CD4-positive, alpha-beta T cell (primary cell): ENCODE results near the gene STAC2. TPM values are rescaled to one million over a fixed set of nuclear protein-coding genes. Genes with fewer than 3 reads are reported as not detected.

Experiments
- ATAC-seq: fragments of 200-7000 bp; cut with Tn5 transposase; one replicate; pipeline ENCODE4 v1.10.0; 2022; ENCODE audit warnings: mild to moderate bottlenecking; ENCODE audit not compliant: poor library complexity
- CTCF ChIA-PET: fragments of 350-600 bp; sonication (Branson Sonifier 250); formaldehyde crosslinking; loops from one replicate; lab custom pipeline; 2021; ENCODE audit warnings: antibody characterized with exemption, inconsistent platforms; lab: Charles Lee
- POLR2A ChIA-PET: fragments of 350-600 bp; sonication (Branson Sonifier 250); formaldehyde crosslinking; loops from one replicate; lab custom pipeline; 2021; ENCODE audit warnings: antibody characterized with exemption, inconsistent platforms; lab: Charles Lee
- DNase-seq, 14 experiments: peaks; one replicate each; pipeline ENCODE4 v3.0.0-alpha.2; 2013 to 2020; ENCODE audit warnings: mixed read lengths in 2 of 14
- H3K27ac ChIP-seq, 2 donors: one replicate each; pipeline versions ENCODE4 v1.5.1 to v1.7.0; 2013; ENCODE audit warnings: low read length in 2 of 2, low read depth in 1 of 2, mild to moderate bottlenecking in 1 of 2
- H3K27me3 ChIP-seq, 2 experiments: 1 replicate in 1 of 2; 2 replicates in 1 of 2; pipeline versions ENCODE4 v1.6.1 to v1.7.0; 2013; ENCODE audit warnings: low read length in 2 of 2, control low read depth in 1 of 2, mild to moderate bottlenecking in 1 of 2, moderate library complexity in 1 of 2; ENCODE audit not compliant: insufficient read depth in 2 of 2, control insufficient read depth in 1 of 2
- H3K36me3 ChIP-seq: one replicate; pipeline ENCODE4 v1.6.1; 2013; ENCODE audit warnings: low read length, control low read depth; ENCODE audit not compliant: insufficient read depth
- H3K4me1 ChIP-seq: one replicate; pipeline ENCODE4 v1.6.1; 2013; ENCODE audit warnings: low read length, control low read depth; ENCODE audit not compliant: insufficient read depth
- H3K4me3 ChIP-seq: one replicate; pipeline ENCODE4 v1.5.1; 2013; ENCODE audit warnings: mild to moderate bottlenecking, low read length, moderate library complexity
- H3K9me3 ChIP-seq, 2 experiments: 1 replicate in 1 of 2; 2 replicates in 1 of 2; pipeline versions ENCODE4 v1.6.1 to v1.7.0; 2013; ENCODE audit warnings: low read length in 2 of 2, mild to moderate bottlenecking in 2 of 2, control low read depth in 1 of 2, moderate library complexity in 1 of 2; ENCODE audit not compliant: control insufficient read depth in 1 of 2, insufficient read depth in 1 of 2
- H3K27ac Mint-ChIP-seq: one replicate; pipeline ENCODE4 v1.8.0; 2020; ENCODE audit warnings: mixed read lengths
- H3K27me3 Mint-ChIP-seq: one replicate; pipeline ENCODE4 v1.8.0; 2021; ENCODE audit warnings: mixed read lengths
- H3K36me3 Mint-ChIP-seq: one replicate; pipeline ENCODE4 v1.8.0; 2021; ENCODE audit warnings: low read depth, mixed read lengths
- H3K4me1 Mint-ChIP-seq: one replicate; pipeline ENCODE4 v1.8.0; 2021; ENCODE audit warnings: low read depth, mixed read lengths
- H3K4me3 Mint-ChIP-seq: one replicate; pipeline ENCODE4 v1.8.0; 2020; ENCODE audit warnings: mild to moderate bottlenecking, mixed read lengths
- H3K9me3 Mint-ChIP-seq: one replicate; pipeline ENCODE4 v1.8.0; 2020; ENCODE audit warnings: mixed read lengths
- intact Hi-C, 2 experiments: fragments of 100-400 bp; cut with DNase I in 1 of 2; cut with micrococcal nuclease in 1 of 2; formaldehyde crosslinking; loops; one replicate each; pipeline versions ENCODE4 v1.15.1 to v1.9.0; 2023 to 2025; cut with DNase I, micrococcal nuclease
- total RNA-seq, 174 experiments: library from RNA in 2 of 174; stranded (reverse) in 2 of 174; gene quantifications; one replicate each; pipeline ENCODE4 v1.2.3 and lab custom pipeline; 2021 to 2026
- TF ChIP-seq, protein P1 (sequence below): fragments of 200-600 bp; IDR thresholded peaks from one replicate; pipeline ENCODE4 v1.8.0; 2022; ENCODE audit warnings: antibody characterized with exemption, mild to moderate bottlenecking

The STAC2 gene
- total RNA-seq, 2 experiments from 2014 or later = not detected

DNA sequence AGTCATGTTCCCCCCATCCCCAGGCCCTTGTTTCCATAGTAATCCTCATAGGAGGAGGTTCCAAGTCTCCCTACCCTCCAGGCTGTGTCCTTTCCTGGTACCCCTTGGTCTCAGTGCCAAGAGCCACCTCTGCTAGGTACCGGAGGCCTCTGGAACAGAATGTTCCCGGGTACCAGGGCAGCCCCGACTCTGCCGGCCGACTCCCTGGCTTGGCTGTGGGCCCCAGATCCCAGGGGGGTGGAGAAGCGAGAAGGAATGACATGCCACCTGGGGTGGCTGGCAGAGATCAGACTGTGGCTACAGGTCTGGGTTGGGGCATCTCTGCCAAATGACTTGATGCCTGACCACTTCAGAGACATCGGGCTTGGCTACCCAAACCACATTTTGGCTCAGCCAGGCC is 3.6 kb downstream of the STAC2 start:
- Mint-ChIP-seq H3K9me3 (no peaks in the 10 kb centered on the region), H3K27ac (no peak overlapping the region), H3K4me1 (peaks cover 5% of the 10 kb centered on the region), H3K4me3 (no peak overlapping the region), H3K36me3 (no peaks in the 10 kb centered on the region), H3K27me3 (peaks cover 39% of the 10 kb centered on the region)
- Histone ChIP-seq H3K36me3 (no peaks in the 10 kb centered on the region), H3K27me3 (peaks cover 32 to 37% of the 10 kb centered on the region in 2 experiments), H3K27ac (no peak overlapping the region), H3K4me1 (peaks cover 25% of the 10 kb centered on the region), H3K9me3 (no peaks in the 10 kb centered on the region), H3K4me3 (no peak overlapping the region)
- intact Hi-C loops = no loop called here
- TF ChIP-seq, protein P1, sequence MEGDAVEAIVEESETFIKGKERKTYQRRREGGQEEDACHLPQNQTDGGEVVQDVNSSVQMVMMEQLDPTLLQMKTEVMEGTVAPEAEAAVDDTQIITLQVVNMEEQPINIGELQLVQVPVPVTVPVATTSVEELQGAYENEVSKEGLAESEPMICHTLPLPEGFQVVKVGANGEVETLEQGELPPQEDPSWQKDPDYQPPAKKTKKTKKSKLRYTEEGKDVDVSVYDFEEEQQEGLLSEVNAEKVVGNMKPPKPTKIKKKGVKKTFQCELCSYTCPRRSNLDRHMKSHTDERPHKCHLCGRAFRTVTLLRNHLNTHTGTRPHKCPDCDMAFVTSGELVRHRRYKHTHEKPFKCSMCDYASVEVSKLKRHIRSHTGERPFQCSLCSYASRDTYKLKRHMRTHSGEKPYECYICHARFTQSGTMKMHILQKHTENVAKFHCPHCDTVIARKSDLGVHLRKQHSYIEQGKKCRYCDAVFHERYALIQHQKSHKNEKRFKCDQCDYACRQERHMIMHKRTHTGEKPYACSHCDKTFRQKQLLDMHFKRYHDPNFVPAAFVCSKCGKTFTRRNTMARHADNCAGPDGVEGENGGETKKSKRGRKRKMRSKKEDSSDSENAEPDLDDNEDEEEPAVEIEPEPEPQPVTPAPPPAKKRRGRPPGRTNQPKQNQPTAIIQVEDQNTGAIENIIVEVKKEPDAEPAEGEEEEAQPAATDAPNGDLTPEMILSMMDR = no peak
- DNase-seq (no peak), ATAC-seq (no peak)
- ChIA-PET CTCF (interaction anchor here (1.4 kb wide), 1 partner anchor 23 kb away, joined by 4 read pairs; no protein-coding TSS in a partner anchor), POLR2A (no interaction called here)

DNA sequence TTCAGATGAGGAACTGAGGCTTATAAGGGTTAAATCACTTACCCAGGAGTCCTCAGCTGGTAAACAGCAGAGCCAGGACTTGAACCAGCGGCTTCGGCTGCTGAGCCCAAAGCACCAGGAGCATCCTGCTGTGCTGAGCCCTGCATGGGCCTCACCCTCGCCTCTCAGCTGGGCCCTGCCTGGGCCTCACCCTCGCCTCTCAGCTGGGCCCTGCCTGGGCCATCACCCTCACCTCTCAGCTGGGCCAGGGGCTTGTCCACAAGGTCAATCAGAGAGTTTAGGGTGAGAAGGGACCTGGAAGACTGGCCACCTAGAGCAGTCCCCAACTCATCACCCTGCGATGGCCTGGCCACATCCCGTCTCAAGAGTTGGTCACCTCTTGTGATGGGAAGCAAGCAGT is 4.2 kb downstream of the STAC2 start:
- Mint-ChIP-seq H3K36me3 (no peaks in the 10 kb centered on the region), H3K9me3 (no peaks in the 10 kb centered on the region), H3K4me3 (no peak overlapping the region), H3K27me3 (peaks cover 36% of the 10 kb centered on the region), H3K27ac (no peak overlapping the region), H3K4me1 (peaks cover 5% of the 10 kb centered on the region)
- POLR2A ChIA-PET = no interaction called here
- Histone ChIP-seq H3K36me3 (no peaks in the 10 kb centered on the region), H3K27me3 (peaks cover 30 to 31% of the 10 kb centered on the region in 2 experiments), H3K27ac (no peak overlapping the region), H3K4me1 (peaks cover 25% of the 10 kb centered on the region), H3K9me3 (no peaks in the 10 kb centered on the region), H3K4me3 (no peak overlapping the region)
- ATAC-seq (no peak), DNase-seq (no peak)
- CTCF ChIA-PET = no interaction called here
- TF ChIP-seq, protein P1 = no peak
- intact Hi-C loops = no loop called here

DNA sequence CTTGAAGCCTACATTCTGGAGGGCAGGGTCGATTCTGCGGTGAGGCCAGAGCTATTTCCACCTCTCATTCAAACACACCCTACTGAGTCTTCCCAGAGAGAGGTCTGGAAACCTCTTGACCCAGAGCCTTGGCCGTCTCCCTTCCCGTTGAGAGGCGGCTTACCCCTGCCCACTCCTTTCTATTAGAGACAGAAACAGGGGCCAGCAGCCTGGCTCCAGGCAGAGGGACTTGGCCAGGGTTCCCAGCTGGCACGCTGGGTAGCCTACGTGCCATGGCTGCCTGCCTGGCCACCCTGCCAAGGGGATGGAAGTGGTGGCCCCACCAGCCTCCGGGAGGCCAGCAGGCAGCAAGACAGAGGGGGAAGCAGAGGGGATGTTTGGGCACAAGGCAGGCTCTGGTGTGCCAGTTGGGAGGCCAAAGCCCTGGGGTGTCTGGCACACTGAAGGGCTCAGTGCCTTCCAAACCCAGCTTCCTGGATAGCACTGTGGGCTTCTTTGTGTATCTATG is 6.0 kb downstream of the STAC2 start:
- DNase-seq (no peak), ATAC-seq (no peak)
- Mint-ChIP-seq H3K27me3 (peaks cover 38% of the 10 kb centered on the region), H3K27ac (no peak overlapping the region), H3K9me3 (no peaks in the 10 kb centered on the region), H3K36me3 (no peaks in the 10 kb centered on the region), H3K4me1 (no peaks in the 10 kb centered on the region), H3K4me3 (no peak overlapping the region)
- Histone ChIP-seq H3K4me3 (no peak overlapping the region), H3K4me1 (peaks cover 7% of the 10 kb centered on the region), H3K27ac (no peak overlapping the region), H3K27me3 (peaks cover 15 to 18% of the 10 kb centered on the region in 2 experiments), H3K9me3 (no peaks in the 10 kb centered on the region), H3K36me3 (no peaks in the 10 kb centered on the region)
- ChIA-PET POLR2A (interaction anchor here (1.6 kb wide), 1 partner anchor 20 kb away, joined by 3 read pairs; the partner anchor contains the start of gene RPL19), CTCF (no interaction called here)
- intact Hi-C loops = no loop called here
- TF ChIP-seq, protein P1 = no peak
